Keratinocyte (primary cell): ENCODE results near the gene FAM3C. TPM values are rescaled to one million over a fixed set of nuclear protein-coding genes. Genes with fewer than 3 reads are reported as not detected.

Experiments used
- DNase-seq: peaks from one replicate; pipeline ENCODE4 v3.0.0-alpha.2; 2011; ENCODE audit warnings: low read depth, missing footprints, low spot score
- FAIRE-seq: peaks from 2 replicates; lab custom pipeline; 2011; peaks lifted over from hg19 to GRCh38; lab: Jason Lieb, UNC
- H2AFZ ChIP-seq: 2 replicates; pipeline ENCODE4 v1.6.0; 2012; ENCODE audit warnings: low read length, control low read depth, inconsistent platforms; ENCODE audit not compliant: control insufficient read depth
- H3K27ac ChIP-seq: 2 replicates; pipeline ENCODE4 v1.5.1; 2011; ENCODE audit warnings: low read length; ENCODE audit not compliant: control insufficient read depth, insufficient read depth
- H3K27me3 ChIP-seq: 3 replicates; pipeline ENCODE4 v1.6.0; 2011; ENCODE audit warnings: low read length; ENCODE audit not compliant: control insufficient read depth, insufficient read depth; ENCODE audit errors: extremely low read depth
- H3K36me3 ChIP-seq, 2 experiments: 2 replicates in 1 of 2; 3 replicates in 1 of 2; pipeline ENCODE4 v1.5.1; 2011; ENCODE audit warnings: low read length in 2 of 2, mild to moderate bottlenecking in 1 of 2; ENCODE audit not compliant: control insufficient read depth in 2 of 2, insufficient read depth in 2 of 2; ENCODE audit errors: extremely low read depth in 1 of 2
- H3K4me1 ChIP-seq: 3 replicates; pipeline ENCODE4 v1.5.1; 2011; ENCODE audit warnings: low read length; ENCODE audit not compliant: control insufficient read depth, insufficient read depth; ENCODE audit errors: extremely low read depth
- H3K4me2 ChIP-seq: 3 replicates; pipeline ENCODE4 v1.6.0; 2011; ENCODE audit warnings: low read depth, low read length; ENCODE audit not compliant: control insufficient read depth, insufficient read depth; ENCODE audit errors: extremely low read depth
- H3K4me3 ChIP-seq, 3 experiments: fragments of 200-600 bp in 1 of 3; sonication (generic) in 1 of 3; 2 replicates in 2 of 3; 3 replicates in 1 of 3; pipeline ENCODE4 v1.5.1; 2011 to 2016; ENCODE audit warnings: low read length in 3 of 3, mild to moderate bottlenecking in 3 of 3, control low read depth in 2 of 3, inconsistent platforms in 1 of 3, low read depth in 1 of 3, mixed read lengths in 1 of 3, mixed run types in 1 of 3, moderate library complexity in 1 of 3; ENCODE audit not compliant: control insufficient read depth in 2 of 3, insufficient read depth in 2 of 3; ENCODE audit errors: extremely low read depth in 1 of 3
- H3K79me2 ChIP-seq: 2 replicates; pipeline ENCODE4 v1.6.0; 2012; ENCODE audit warnings: low read length; ENCODE audit not compliant: control insufficient read depth, insufficient read depth
- H3K9ac ChIP-seq: 3 replicates; pipeline ENCODE4 v1.6.0; 2011; ENCODE audit warnings: low read length; ENCODE audit not compliant: control insufficient read depth, insufficient read depth; ENCODE audit errors: extremely low read depth
- H3K9me1 ChIP-seq: 3 replicates; pipeline ENCODE4 v1.6.0; 2011; ENCODE audit warnings: low read length; ENCODE audit not compliant: control insufficient read depth, insufficient read depth; ENCODE audit errors: extremely low read depth
- H3K9me3 ChIP-seq: 2 replicates; pipeline ENCODE4 v1.5.1; 2012; ENCODE audit warnings: low read depth, low read length; ENCODE audit not compliant: control insufficient read depth
- H4K20me1 ChIP-seq: 3 replicates; pipeline ENCODE4 v1.6.0; 2011; ENCODE audit warnings: low read length; ENCODE audit not compliant: control insufficient read depth, insufficient read depth; ENCODE audit errors: extremely low read depth
- EZH2 ChIP-seq: IDR thresholded peaks from one replicate; pipeline ENCODE4 v1.6.1; 2012; ENCODE audit warnings: inconsistent platforms, mild to moderate bottlenecking, low read length, moderate library complexity
- dilution Hi-C: fragments of 300-500 bp; cut with MboI; formaldehyde crosslinking; loops from one replicate; pipeline ENCODE4 v1.7.0; 2020; ENCODE audit warnings: low sequenced_read_pairs; ENCODE audit not compliant: extremely low pct_ligation_motif_present
- polyA plus RNA-seq, 5 experiments: library from polyadenylated mRNA; depleted of rRNA in 3 of 5; stranded (reverse) in 3 of 5; stranded (forward) in 1 of 5; unstranded in 1 of 5; fragments of >200 nt; gene quantifications; 1 replicate in 1 of 5; 2 replicates in 3 of 5; 3 replicates in 1 of 5; pipeline versions ENCODE4 v1.2.1 to v1.2.3, GENCODE V29; 2011 to 2012; ENCODE audit warnings: missing spikeins in 2 of 5, low read depth in 1 of 5, low replicate concordance in 1 of 5
- TF ChIP-seq, protein P1 (sequence below), 3 experiments: IDR thresholded peaks in 1 of 3; conservative IDR thresholded peaks in 1 of 3; optimal IDR thresholded peaks in 1 of 3; 2 replicates in 2 of 3; 3 replicates in 1 of 3; pipeline versions ENCODE3 to v1.5.1; 2011; ENCODE audit warnings: low read length in 3 of 3, mild to moderate bottlenecking in 3 of 3, moderate library complexity in 2 of 3, control low read depth in 1 of 3, inconsistent platforms in 1 of 3; ENCODE audit not compliant: insufficient read depth in 2 of 3; ENCODE audit errors: extremely low read depth in 1 of 3

FAM3C gene
- polyA plus RNA-seq, 1 donor (not counting 4 experiments of a cell fraction or from before 2014, with no cell fraction given) = 93.5 TPM

DNA sequence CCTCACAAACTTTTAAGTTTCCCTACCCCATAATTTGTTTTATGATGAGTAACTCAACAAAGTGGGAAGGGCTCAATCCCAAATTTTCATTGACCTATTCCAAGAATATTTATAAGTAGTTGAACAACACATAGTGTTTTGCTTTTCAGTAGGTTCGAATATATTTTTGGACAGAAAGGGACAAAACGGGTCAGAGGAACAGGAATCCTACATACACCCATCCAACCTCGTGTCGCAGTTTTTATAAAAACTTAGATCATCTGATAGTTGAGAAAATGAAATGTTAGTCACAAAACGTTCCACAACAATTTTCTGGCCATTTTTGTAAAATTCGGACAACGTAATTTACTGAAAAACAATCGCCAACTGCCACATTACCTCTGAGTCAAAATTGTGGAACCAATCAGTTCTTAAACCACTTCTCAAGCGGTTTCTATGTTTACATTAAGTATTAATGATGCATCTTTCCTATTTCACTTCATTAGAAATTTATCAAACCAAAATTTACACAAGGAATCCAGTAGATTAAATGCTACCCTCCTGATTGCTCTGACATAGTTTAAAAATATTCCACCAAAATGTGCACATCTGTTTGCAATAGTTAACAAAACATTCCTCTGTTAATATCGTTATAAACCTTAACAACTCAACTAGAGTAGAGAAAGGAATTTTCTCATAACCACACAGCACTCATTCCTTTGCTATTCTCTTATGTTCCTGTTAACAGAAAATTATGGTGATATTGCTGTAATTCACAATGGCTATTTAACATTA is 61.0 kb downstream of the FAM3C start:
- Histone ChIP-seq H3K9me1 (no peaks in the 10 kb centered on the region), H2AFZ (no peak overlapping the region), H3K4me3 (no peak overlapping the region), H3K79me2 (no peaks in the 10 kb centered on the region), H4K20me1 (no peaks in the 10 kb centered on the region), H3K27ac (no peak overlapping the region), H3K9ac (no peak overlapping the region), H3K4me2 (no peak overlapping the region), H3K27me3 (peaks cover 8% of the 10 kb centered on the region), H3K36me3 (no peaks in the 10 kb centered on the region), H3K9me3 (no peaks in the 10 kb centered on the region), H3K4me1 (peaks cover 2% of the 10 kb centered on the region)
- dilution Hi-C loops = no loop called here
- FAIRE-seq = no peak
- no peak for DNase-seq
- TF ChIP-seq, protein P1, sequence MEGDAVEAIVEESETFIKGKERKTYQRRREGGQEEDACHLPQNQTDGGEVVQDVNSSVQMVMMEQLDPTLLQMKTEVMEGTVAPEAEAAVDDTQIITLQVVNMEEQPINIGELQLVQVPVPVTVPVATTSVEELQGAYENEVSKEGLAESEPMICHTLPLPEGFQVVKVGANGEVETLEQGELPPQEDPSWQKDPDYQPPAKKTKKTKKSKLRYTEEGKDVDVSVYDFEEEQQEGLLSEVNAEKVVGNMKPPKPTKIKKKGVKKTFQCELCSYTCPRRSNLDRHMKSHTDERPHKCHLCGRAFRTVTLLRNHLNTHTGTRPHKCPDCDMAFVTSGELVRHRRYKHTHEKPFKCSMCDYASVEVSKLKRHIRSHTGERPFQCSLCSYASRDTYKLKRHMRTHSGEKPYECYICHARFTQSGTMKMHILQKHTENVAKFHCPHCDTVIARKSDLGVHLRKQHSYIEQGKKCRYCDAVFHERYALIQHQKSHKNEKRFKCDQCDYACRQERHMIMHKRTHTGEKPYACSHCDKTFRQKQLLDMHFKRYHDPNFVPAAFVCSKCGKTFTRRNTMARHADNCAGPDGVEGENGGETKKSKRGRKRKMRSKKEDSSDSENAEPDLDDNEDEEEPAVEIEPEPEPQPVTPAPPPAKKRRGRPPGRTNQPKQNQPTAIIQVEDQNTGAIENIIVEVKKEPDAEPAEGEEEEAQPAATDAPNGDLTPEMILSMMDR (optimal IDR thresholded peaks at IDR 0.05 in 1 of 3, IDR thresholded peaks at IDR 0.05 in 1 of 3, conservative IDR thresholded peaks at IDR 0.05 in 1 of 3; ENCODE audit: extremely low read depth in 1 of 3, insufficient read depth in 2 of 3, low read length in 3 of 3) = no peak
- no peak for TF ChIP-seq EZH2

DNA sequence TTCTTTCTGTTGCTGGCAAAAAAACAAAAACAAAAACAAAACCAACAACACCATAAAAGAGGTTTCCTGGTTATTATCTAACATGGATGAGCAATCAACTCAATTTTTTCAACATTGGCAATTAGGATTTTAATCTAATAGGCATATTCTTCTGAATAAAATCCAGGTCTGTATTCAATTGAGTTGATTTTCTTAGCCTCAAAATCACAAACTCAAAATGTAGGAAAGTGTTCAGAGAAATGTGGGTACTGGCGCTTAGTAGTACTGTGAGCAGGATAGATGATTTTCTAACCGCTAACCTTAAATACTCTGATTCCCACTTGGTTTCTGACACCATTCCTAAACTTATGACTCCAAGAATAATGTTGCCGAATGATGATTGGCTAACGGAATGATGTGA is 61.7 kb downstream of the FAM3C start:
- H3K9ac ChIP-seq = no peak overlapping the region
- H3K27me3 ChIP-seq = peaks cover 14% of the 10 kb centered on the region
- no peaks in the 10 kb centered on the region for H3K36me3 ChIP-seq
- H3K9me1 ChIP-seq = no peaks in the 10 kb centered on the region
- no peaks in the 10 kb centered on the region for H3K79me2 ChIP-seq
- dilution Hi-C loops = no loop called here
- H3K9me3 ChIP-seq = no peaks in the 10 kb centered on the region
- no peaks in the 10 kb centered on the region for H4K20me1 ChIP-seq
- FAIRE-seq (no peak), DNase-seq (no peak)
- H3K4me3 ChIP-seq = no peak overlapping the region
- no peak overlapping the region for H3K27ac ChIP-seq
- no peak overlapping the region for H3K4me2 ChIP-seq
- peaks cover 9% of the 10 kb centered on the region for H3K4me1 ChIP-seq
- no peak for TF ChIP-seq EZH2
- TF ChIP-seq, protein P1 (optimal IDR thresholded peaks at IDR 0.05 in 1 of 3, IDR thresholded peaks at IDR 0.05 in 1 of 3, conservative IDR thresholded peaks at IDR 0.05 in 1 of 3; ENCODE audit: extremely low read depth in 1 of 3, insufficient read depth in 2 of 3, low read length in 3 of 3) = no peak
- no peak overlapping the region for H2AFZ ChIP-seq
